ENCODE measurements around the gene NEDD4. TPM values are rescaled to one million over a fixed set of nuclear protein-coding genes. Genes with fewer than 3 reads are reported as not detected.
"Not testable (repeated sequence)": the region's sequence is repeated elsewhere in the genome, so short reads cannot be mapped to it uniquely, and the experiment has no call there.

Gene NEDD4
- total and polyA plus RNA-seq, 4 donors: 3.5 to 22.0 (median 7.7) TPM

DNA sequence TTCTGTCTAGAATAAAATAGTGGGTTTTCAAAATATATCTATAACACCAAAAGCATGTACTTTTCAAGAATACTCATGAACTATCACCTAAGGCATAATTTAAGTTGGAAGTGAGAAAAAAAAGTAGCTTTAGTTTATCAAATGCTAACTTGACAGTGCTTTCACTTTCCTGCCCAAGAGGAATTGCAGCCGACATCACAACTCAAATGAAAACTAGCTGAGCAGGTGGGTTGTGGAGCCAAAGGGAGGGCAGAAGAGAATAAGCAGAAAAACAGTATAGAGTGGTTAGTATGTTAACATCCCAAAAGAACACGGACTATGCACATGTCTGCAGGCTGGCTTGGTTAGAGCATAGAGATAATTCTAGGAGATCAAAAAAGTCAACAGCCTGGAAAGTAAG lies 120.9 kb downstream of the NEDD4 start:
- TF ChIP-seq, protein P1, sequence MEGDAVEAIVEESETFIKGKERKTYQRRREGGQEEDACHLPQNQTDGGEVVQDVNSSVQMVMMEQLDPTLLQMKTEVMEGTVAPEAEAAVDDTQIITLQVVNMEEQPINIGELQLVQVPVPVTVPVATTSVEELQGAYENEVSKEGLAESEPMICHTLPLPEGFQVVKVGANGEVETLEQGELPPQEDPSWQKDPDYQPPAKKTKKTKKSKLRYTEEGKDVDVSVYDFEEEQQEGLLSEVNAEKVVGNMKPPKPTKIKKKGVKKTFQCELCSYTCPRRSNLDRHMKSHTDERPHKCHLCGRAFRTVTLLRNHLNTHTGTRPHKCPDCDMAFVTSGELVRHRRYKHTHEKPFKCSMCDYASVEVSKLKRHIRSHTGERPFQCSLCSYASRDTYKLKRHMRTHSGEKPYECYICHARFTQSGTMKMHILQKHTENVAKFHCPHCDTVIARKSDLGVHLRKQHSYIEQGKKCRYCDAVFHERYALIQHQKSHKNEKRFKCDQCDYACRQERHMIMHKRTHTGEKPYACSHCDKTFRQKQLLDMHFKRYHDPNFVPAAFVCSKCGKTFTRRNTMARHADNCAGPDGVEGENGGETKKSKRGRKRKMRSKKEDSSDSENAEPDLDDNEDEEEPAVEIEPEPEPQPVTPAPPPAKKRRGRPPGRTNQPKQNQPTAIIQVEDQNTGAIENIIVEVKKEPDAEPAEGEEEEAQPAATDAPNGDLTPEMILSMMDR (IDR thresholded peaks at IDR 0.05; ENCODE audit: control extremely low read depth, extremely low read depth): no peak
- no peak for ATAC-seq (ENCODE audit: insufficient read depth, low FRiP score)
- DNase-seq: no peak
- WGBS, 2 donors: 75 to 84% methylated on average over 2 of the region's 2 CpGs
- H3K27ac ChIP-seq (ENCODE audit: low read depth in 1 of 2, low read length in 1 of 2): no peak overlapping the region
- peaks cover 0 to 1% (median 0%) of the 10 kb centered on the region in 4 donors for H3K36me3 ChIP-seq (ENCODE audit: control insufficient read depth in 4 of 4, insufficient read depth in 4 of 4, low read length in 4 of 4)
- no peak overlapping the region for H3K9ac ChIP-seq (ENCODE audit: insufficient read depth in 1 of 2, low read length in 2 of 2)
- no peak overlapping the region for H3K4me3 ChIP-seq
- no peaks in the 10 kb centered on the region for H3K27me3 ChIP-seq (ENCODE audit: control insufficient read depth in 3 of 3, insufficient read depth in 3 of 3, low read length in 2 of 3)
- no peaks in the 10 kb centered on the region for H3K4me1 ChIP-seq (ENCODE audit: control insufficient read depth in 5 of 5, insufficient read depth in 5 of 5, low read length in 5 of 5)
- H3K9me3 ChIP-seq (ENCODE audit: control insufficient read depth in 4 of 4, insufficient read depth in 3 of 4, low read length in 3 of 4): peaks cover 0 to 3% (median 2%) of the 10 kb centered on the region in 4 donors

DNA sequence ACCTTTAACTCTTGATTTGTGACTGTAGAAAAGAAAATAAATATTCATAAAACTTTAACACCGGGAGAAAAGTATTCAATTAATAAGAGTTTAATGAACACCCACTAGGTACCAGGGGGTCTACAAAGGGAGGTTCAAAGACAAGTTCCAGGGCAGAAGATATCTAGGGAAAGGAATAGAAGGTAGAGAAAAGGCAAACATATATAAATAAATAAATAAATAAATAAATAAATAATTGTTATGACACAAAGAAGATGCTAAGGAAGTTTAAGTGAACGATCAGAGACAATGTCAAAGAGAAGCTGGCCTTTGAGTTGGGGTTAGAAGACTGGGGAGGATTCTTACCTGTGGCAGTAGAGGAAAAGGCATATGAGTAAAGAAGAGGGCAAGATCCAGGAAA lies 123.8 kb downstream of the NEDD4 start:
- no peak for ATAC-seq (ENCODE audit: insufficient read depth, low FRiP score)
- H3K27me3 ChIP-seq (ENCODE audit: control insufficient read depth in 3 of 3, insufficient read depth in 3 of 3, low read length in 2 of 3): no peaks in the 10 kb centered on the region
- no peaks in the 10 kb centered on the region for H3K9me3 ChIP-seq (ENCODE audit: control insufficient read depth in 4 of 4, insufficient read depth in 3 of 4, low read length in 3 of 4)
- peaks cover 0 to 3% (median 0%) of the 10 kb centered on the region in 5 donors for H3K4me1 ChIP-seq (ENCODE audit: control insufficient read depth in 5 of 5, insufficient read depth in 5 of 5, low read length in 5 of 5)
- no peak overlapping the region for H3K27ac ChIP-seq (ENCODE audit: low read depth in 1 of 2, low read length in 1 of 2)
- no peak for DNase-seq
- peaks cover 0 to 1% (median 0%) of the 10 kb centered on the region in 4 donors for H3K36me3 ChIP-seq (ENCODE audit: control insufficient read depth in 4 of 4, insufficient read depth in 4 of 4, low read length in 4 of 4)
- TF ChIP-seq, protein P1 (IDR thresholded peaks at IDR 0.05; ENCODE audit: control extremely low read depth, extremely low read depth): no peak
- no peak overlapping the region for H3K9ac ChIP-seq (ENCODE audit: insufficient read depth in 1 of 2, low read length in 2 of 2)
- no peak overlapping the region for H3K4me3 ChIP-seq
- WGBS, 2 donors: 69 to 96% methylated on average over 2 of the region's 2 CpGs

DNA sequence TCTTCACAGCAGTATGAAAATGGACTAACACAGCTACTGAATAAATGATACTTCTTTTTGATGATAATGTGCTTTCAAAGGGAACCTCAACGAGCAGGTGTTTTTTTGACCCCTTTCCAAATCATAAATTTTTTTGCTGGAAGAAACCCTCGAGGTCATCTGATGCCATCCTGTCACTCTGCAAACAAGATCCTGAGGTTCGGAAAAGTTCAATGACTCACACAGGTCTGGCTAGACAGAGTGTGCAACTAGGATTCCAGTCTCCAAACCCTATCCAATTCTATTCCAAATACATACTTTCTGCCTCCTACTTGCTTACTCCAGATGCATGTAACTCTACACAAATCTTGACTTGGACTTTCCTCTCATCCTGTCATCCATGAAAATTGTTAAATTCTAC lies 124.7 kb downstream of the NEDD4 start:
- DNase-seq: no peak
- TF ChIP-seq, protein P1 (IDR thresholded peaks at IDR 0.05; ENCODE audit: control extremely low read depth, extremely low read depth): no peak
- Histone ChIP-seq H3K9me3 (ENCODE audit: control insufficient read depth in 4 of 4, insufficient read depth in 3 of 4, low read length in 3 of 4) (no peaks in the 10 kb centered on the region), H3K27me3 (ENCODE audit: control insufficient read depth in 3 of 3, insufficient read depth in 3 of 3, low read length in 2 of 3) (no peaks in the 10 kb centered on the region), H3K4me3 (no peak overlapping the region), H3K9ac (ENCODE audit: insufficient read depth in 1 of 2, low read length in 2 of 2) (no peak overlapping the region), H3K36me3 (ENCODE audit: control insufficient read depth in 4 of 4, insufficient read depth in 4 of 4, low read length in 4 of 4) (peaks cover 0 to 1% (median 0%) of the 10 kb centered on the region in 4 donors), H3K27ac (ENCODE audit: low read depth in 1 of 2, low read length in 1 of 2) (no peak overlapping the region), H3K4me1 (ENCODE audit: control insufficient read depth in 5 of 5, insufficient read depth in 5 of 5, low read length in 5 of 5) (peaks cover 0 to 3% (median 0%) of the 10 kb centered on the region in 5 donors)
- no peak for ATAC-seq (ENCODE audit: insufficient read depth, low FRiP score)
- WGBS, 2 donors: 88 to 93% methylated on average over 3 of the region's 3 CpGs

DNA sequence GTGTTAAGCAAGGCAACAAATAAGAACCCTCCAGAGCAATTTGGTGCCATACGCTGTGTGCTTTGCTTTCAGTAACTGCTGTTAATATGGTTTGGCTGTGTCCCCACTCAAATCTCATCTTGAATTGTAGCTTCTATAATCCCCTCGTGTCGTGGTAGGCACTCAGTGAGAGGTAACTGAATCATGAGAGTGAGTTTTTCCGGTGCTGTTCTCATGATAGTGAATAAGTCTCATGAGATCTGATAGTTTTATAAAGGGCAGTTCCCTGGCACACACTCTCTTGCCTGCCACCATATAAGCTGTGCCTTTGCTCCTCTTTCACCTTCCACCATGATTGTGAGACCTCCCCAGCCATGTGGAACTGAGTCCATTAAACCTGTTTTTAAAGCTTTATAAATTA lies 125.1 kb downstream of the NEDD4 start:
- 96% methylated on average over 4 of the region's 4 CpGs for WGBS, 2 donors
- not testable (repeated sequence) for H3K4me3 ChIP-seq; H3K9me3 ChIP-seq (ENCODE audit: control insufficient read depth in 4 of 4, insufficient read depth in 3 of 4, low read length in 3 of 4); DNase-seq; H3K4me1 ChIP-seq (ENCODE audit: control insufficient read depth in 5 of 5, insufficient read depth in 5 of 5, low read length in 5 of 5); H3K27me3 ChIP-seq (ENCODE audit: control insufficient read depth in 3 of 3, insufficient read depth in 3 of 3, low read length in 2 of 3); ATAC-seq (ENCODE audit: insufficient read depth, low FRiP score); H3K36me3 ChIP-seq (ENCODE audit: control insufficient read depth in 4 of 4, insufficient read depth in 4 of 4, low read length in 4 of 4); H3K9ac ChIP-seq (ENCODE audit: insufficient read depth in 1 of 2, low read length in 2 of 2); H3K27ac ChIP-seq (ENCODE audit: low read depth in 1 of 2, low read length in 1 of 2)
